Cardiac fibroblast (primary cell): ENCODE data around the gene ZNF552.

Experiments
- DNase-seq, 2 donors: peaks; one replicate each; pipeline versions ENCODE4 v3.0.0 to v3.0.0-alpha.2; 2010; ENCODE audit warnings: low read depth in 2 of 2
- H3K4me3 ChIP-seq, 2 donors: replicated peaks in 1 of 2; 1 replicate in 1 of 2; 2 replicates in 1 of 2; pipeline ENCODE4 v1.5.1; 2011; ENCODE audit warnings: low read depth in 2 of 2, low read length in 2 of 2, mild to moderate bottlenecking in 2 of 2, moderate library complexity in 1 of 2
- CTCF ChIP-seq: IDR thresholded peaks from one replicate; pipeline ENCODE4 v1.5.1; 2011; ENCODE audit warnings: low read depth, mild to moderate bottlenecking, low read length, inconsistent platforms

The ZNF552 gene

GRCh38 chr19:57788114-57788692, 26.5 kb downstream of the ZNF552 start:
- H3K4me3 ChIP-seq = no peak overlapping the region
- no peak for DNase-seq
- no peak for TF ChIP-seq CTCF

DNA sequence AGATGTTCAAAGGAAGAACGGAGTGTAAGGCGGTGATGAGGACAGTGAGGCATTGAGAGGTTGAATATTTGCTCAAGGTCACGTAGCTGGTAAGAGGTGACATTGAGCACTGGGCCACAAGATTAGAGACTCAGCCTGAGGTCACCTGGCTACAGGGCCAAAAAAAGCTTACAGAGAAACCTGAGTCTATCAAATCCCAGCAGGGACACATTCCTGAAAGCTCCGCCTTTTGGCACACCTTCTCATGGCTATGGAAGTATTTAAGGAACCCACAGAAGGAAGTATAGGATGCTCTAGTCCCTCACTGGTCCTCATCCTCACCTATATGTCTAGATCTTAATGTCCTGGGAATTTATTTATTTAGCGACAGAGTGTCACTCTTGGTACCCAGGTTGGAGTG, 27.8 kb downstream of the ZNF552 start:
- TF ChIP-seq CTCF = no peak
- no peak overlapping the region for H3K4me3 ChIP-seq
- DNase-seq = no peak

DNA sequence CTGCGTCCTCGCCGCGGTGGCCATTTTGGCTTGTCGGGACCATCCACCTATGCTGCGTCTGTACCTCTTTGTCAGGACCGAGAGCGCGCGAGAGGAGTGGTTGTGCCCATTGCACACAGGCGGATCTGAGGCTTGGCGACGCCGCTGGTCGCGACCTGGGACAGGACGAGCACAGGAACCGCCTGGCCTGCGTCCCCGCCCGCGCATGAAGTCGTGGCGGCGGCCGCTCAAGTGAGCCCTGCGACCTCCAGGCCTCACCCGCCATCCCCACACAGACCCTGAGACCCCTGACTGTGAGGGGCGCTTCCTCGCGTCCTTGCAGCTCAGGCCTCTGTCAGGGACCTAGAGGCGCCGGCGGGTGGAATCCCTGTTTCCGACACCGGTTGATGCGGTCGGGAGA, 28.4 kb downstream of the ZNF552 start:
- no peak for DNase-seq
- no peak overlapping the region for H3K4me3 ChIP-seq
- no peak for TF ChIP-seq CTCF

- no peak for DNase-seq
- no peak for TF ChIP-seq CTCF
- H3K4me3 ChIP-seq = no peak overlapping the region
Measured at GRCh38 chr19:57779220-57779845, 35.4 kb downstream of the ZNF552 start.

DNA sequence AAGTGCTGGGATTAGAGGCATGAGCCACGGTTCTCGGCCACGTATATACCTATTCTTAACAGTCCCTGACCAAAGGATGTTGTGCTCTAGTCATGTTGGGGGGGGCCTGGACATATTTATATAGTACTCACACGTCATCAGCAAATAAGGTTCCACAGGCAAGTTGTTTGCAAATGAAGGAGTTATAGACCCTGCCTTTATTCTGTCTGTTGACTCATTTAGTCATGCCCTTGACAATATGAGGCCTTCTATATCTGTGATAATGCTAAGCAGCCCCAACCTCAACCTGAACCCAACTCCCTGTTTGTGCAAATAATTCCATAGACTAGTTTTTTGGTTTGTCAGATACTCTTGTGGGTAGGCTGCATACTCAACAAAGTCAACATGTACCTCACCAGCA, 36.4 kb downstream of the ZNF552 start:
- DNase-seq = no peak
- H3K4me3 ChIP-seq = no peak overlapping the region
- TF ChIP-seq CTCF = no peak

DNA sequence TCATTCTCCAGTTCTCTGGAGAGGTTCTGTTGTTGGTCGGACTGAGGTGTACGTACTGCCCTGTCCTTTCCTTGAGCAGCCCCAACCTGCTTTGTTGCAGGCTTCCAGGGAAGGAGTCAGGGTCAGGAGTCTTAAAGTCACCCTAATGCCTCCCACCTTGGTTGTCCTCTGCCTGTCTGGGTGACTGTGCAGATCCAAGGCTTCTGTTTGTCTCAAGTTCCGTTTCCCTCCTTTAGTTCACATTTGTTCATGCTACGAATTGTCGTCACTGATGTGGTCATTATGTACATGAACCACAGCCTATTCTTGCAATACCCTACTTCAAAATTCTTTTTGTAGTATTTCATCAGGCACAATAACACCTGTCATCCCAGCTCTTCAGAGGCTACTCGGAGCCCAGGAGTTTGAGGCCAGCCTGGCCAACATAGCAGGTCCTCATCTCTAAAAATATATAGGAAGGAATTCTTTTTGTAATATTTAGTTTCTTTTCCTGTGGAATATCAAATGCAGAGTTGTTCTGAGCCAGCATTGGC, 37.9 kb downstream of the ZNF552 start:
- no peak overlapping the region for H3K4me3 ChIP-seq
- TF ChIP-seq CTCF = no peak
- no peak for DNase-seq

GRCh38 chr19:57773488-57773887, 41.2 kb downstream of the ZNF552 start:
- no peak for DNase-seq
- no peak for TF ChIP-seq CTCF
- H3K4me3 ChIP-seq = no peak overlapping the region
